Upper lobe of left lung (tissue), 6 donors: ENCODE results near the gene MRPL55. TPM values are rescaled to one million over a fixed set of nuclear protein-coding genes. Genes with fewer than 3 reads are reported as not detected.
A peak's percentile ranks its signal among the peaks of the same experiment; 100 is the strongest.

Experiments
- ATAC-seq, 2 donors: fragments of 200-7000 bp; cut with Tn5 transposase; one replicate each; pipeline ENCODE4 v1.9.1; 2022; ENCODE audit warnings: mild to moderate bottlenecking in 2 of 2, moderate library complexity in 2 of 2; ENCODE audit not compliant: low FRiP score in 2 of 2
- DNase-seq, 2 donors: peaks; one replicate each; pipeline ENCODE4 v3.0.0-alpha.2; 2019 to 2020
- H3K27ac ChIP-seq, 4 donors: fragments of 200-600 bp; sonication (generic); one replicate each; pipeline ENCODE4 v1.5.1; 2016 to 2019
- H3K27me3 ChIP-seq, 4 donors: fragments of 200-600 bp; sonication (generic); one replicate each; pipeline ENCODE4 v1.5.1; 2017 to 2019
- H3K36me3 ChIP-seq, 4 donors: fragments of 200-600 bp; sonication (generic); one replicate each; pipeline ENCODE4 v1.5.1; 2016 to 2019
- H3K4me1 ChIP-seq, 4 donors: fragments of 200-600 bp; sonication (generic); one replicate each; pipeline ENCODE4 v1.5.1; 2018 to 2019
- H3K4me3 ChIP-seq, 4 donors: fragments of 200-600 bp; sonication (generic); one replicate each; pipeline ENCODE4 v1.5.1; 2017 to 2019; ENCODE audit warnings: mild to moderate bottlenecking in 2 of 4, moderate library complexity in 1 of 4
- H3K9me3 ChIP-seq, 4 donors: fragments of 200-600 bp; sonication (generic); one replicate each; pipeline ENCODE4 v1.5.1; 2018 to 2019
- CTCF ChIP-seq, 6 experiments: fragments of 450-650 bp in 4 of 6; fragments of 200-600 bp in 2 of 6; sonication (generic) in 2 of 6; IDR thresholded peaks; one replicate each; pipeline ENCODE4 v1.5.1; 2016 to 2019; ENCODE audit warnings: antibody characterized with exemption in 6 of 6
- EP300 ChIP-seq, 4 donors: sonication (generic); formaldehyde crosslinking; IDR thresholded peaks; one replicate each; pipeline ENCODE4 v1.5.1; 2017; ENCODE audit warnings: antibody characterized with exemption in 4 of 4, control low read depth in 2 of 4
- POLR2A ChIP-seq, 4 donors: fragments of 450-650 bp; IDR thresholded peaks; one replicate each; pipeline ENCODE4 v1.5.1; 2016 to 2017; ENCODE audit warnings: antibody characterized with exemption in 4 of 4, mild to moderate bottlenecking in 2 of 4
- POLR2AphosphoS5 ChIP-seq, 2 donors: sonication (generic); formaldehyde crosslinking; IDR thresholded peaks; one replicate each; pipeline ENCODE4 v1.5.1; 2017; ENCODE audit warnings: antibody characterized with exemption in 2 of 2
- WGBS, 2 donors: methylation state at CpG; one replicate each; pipeline ENCODE4 v1.1.5; 2017 to 2018; 5-methylcytosine and 5-hydroxymethylcytosine counted together
- total RNA-seq, 6 donors: library from RNA; depleted of rRNA in 4 of 6; stranded (reverse); fragments of >200 nt in 4 of 6; gene quantifications; one replicate each; pipeline versions ENCODE4 v1.1.0 to v1.2.1, GENCODE V29; 2016 to 2021
- donor health status: DM: no; HTN: no; CAD: no; lungs with moderate emphysema.
- donor health status: DM: no; HTN: yes; CAD: no; lungs with severe emphysema.

Gene MRPL55
- total RNA-seq, 6 donors from 2014 or later = 42.4 to 161 (median 60.1) TPM

- DNase-seq (peak in 1 of 2 donors; percentile 18), ATAC-seq (peak in 1 of 2 donors; percentile 7)
- peaks cover 0 to 4% (median 1%) of the 10 kb centered on the region in 4 donors for H3K27me3 ChIP-seq
- no peak overlapping the region for H3K4me3 ChIP-seq
- H3K9me3 ChIP-seq = no peaks in the 10 kb centered on the region
- H3K36me3 ChIP-seq = no peaks in the 10 kb centered on the region
- H3K27ac ChIP-seq = no peak overlapping the region
- no peak for TF ChIP-seq EP300 (IDR thresholded peaks at IDR 0.05)
- TF ChIP-seq CTCF (IDR thresholded peaks at IDR 0.05) = no peak
- TF ChIP-seq POLR2A (IDR thresholded peaks at IDR 0.05) = no peak
- no peak for TF ChIP-seq POLR2AphosphoS5 (IDR thresholded peaks at IDR 0.05)
- H3K4me1 ChIP-seq = peaks cover 0 to 8% (median 0%) of the 10 kb centered on the region in 4 donors
- 60 to 64% methylated on average over 6 to 7 of the region's 7 CpGs for WGBS, 2 donors
Observed at GRCh38 chr1:228071839-228072657, 37.1 kb downstream of the MRPL55 start.

- ATAC-seq (no peak), DNase-seq (no peak)
- H3K36me3 ChIP-seq = no peaks in the 10 kb centered on the region
- TF ChIP-seq POLR2AphosphoS5 (IDR thresholded peaks at IDR 0.05) (no peak), EP300 (IDR thresholded peaks at IDR 0.05) (no peak), POLR2A (IDR thresholded peaks at IDR 0.05) (no peak), CTCF (IDR thresholded peaks at IDR 0.05) (no peak)
- peaks cover 0 to 8% (median 0%) of the 10 kb centered on the region in 4 donors for H3K4me1 ChIP-seq
- WGBS, 2 donors = 62 to 72% methylated on average over 3 of the region's 3 CpGs
- no peak overlapping the region for H3K4me3 ChIP-seq
- no peaks in the 10 kb centered on the region for H3K9me3 ChIP-seq
- H3K27me3 ChIP-seq = peaks cover 0 to 10% (median 4%) of the 10 kb centered on the region in 4 donors
- no peak overlapping the region for H3K27ac ChIP-seq
Observed at GRCh38 chr1:228070851-228071250, 38.2 kb downstream of the MRPL55 start.

DNA sequence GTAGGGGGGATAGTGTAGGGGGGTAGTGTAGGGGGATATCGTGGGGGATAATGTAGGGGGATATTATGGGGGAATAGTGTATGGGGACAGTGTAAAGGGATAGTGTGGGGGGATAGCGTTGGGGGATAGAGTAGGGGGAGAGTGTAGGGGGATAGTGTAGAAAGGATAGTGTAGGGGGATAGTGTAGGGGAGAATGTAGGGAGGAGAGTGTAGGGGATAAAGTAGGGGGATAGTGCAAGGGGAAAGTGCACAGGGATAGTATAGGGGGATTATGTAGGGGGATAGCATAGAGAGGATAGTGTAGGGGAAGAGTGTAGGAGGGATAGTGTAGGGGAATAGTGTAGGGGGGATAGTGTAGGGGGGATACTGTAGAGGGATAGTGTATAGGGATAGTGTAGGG is 38.9 kb downstream of the MRPL55 start:
- Histone ChIP-seq H3K27me3 (peaks cover 0 to 12% (median 5%) of the 10 kb centered on the region in 4 donors), H3K4me3 (no peak overlapping the region), H3K9me3 (no peaks in the 10 kb centered on the region), H3K4me1 (peaks cover 0 to 4% (median 0%) of the 10 kb centered on the region in 4 donors), H3K36me3 (no peaks in the 10 kb centered on the region), H3K27ac (no peak overlapping the region)
- no peak for ATAC-seq
- WGBS, 2 donors = 55 to 69% methylated on average over 2 of the region's 2 CpGs
- DNase-seq = no peak
- TF ChIP-seq POLR2AphosphoS5 (IDR thresholded peaks at IDR 0.05) (no peak), CTCF (IDR thresholded peaks at IDR 0.05) (no peak), EP300 (IDR thresholded peaks at IDR 0.05) (no peak), POLR2A (IDR thresholded peaks at IDR 0.05) (no peak)

GRCh38 chr1:228068359-228068758 is 40.7 kb downstream of the MRPL55 start:
- H3K36me3 ChIP-seq = no peaks in the 10 kb centered on the region
- no peak overlapping the region for H3K4me3 ChIP-seq
- WGBS, 2 donors = 67 to 80% methylated on average over 7 of the region's 7 CpGs
- H3K4me1 ChIP-seq = no peaks in the 10 kb centered on the region
- H3K27ac ChIP-seq = no peak overlapping the region
- ATAC-seq (no peak), DNase-seq (no peak)
- no peak for TF ChIP-seq POLR2A (IDR thresholded peaks at IDR 0.05)
- TF ChIP-seq CTCF (IDR thresholded peaks at IDR 0.05) = no peak
- TF ChIP-seq POLR2AphosphoS5 (IDR thresholded peaks at IDR 0.05) = no peak
- no peak for TF ChIP-seq EP300 (IDR thresholded peaks at IDR 0.05)
- no peaks in the 10 kb centered on the region for H3K9me3 ChIP-seq
- H3K27me3 ChIP-seq = peaks cover 0 to 19% (median 5%) of the 10 kb centered on the region in 4 donors
